Keratinocyte (primary cell): ENCODE data around the gene RMND5A.

Source experiments
- CTCF ChIP-seq, 3 experiments: IDR thresholded peaks in 1 of 3; conservative IDR thresholded peaks in 1 of 3; optimal IDR thresholded peaks in 1 of 3; 2 replicates in 2 of 3; 3 replicates in 1 of 3; pipeline versions ENCODE3 to v1.5.1; 2011; ENCODE audit warnings: low read length in 3 of 3, mild to moderate bottlenecking in 3 of 3, moderate library complexity in 2 of 3, control low read depth in 1 of 3, inconsistent platforms in 1 of 3; ENCODE audit not compliant: insufficient read depth in 2 of 3; ENCODE audit errors: extremely low read depth in 1 of 3
- EZH2 ChIP-seq: IDR thresholded peaks from one replicate; pipeline ENCODE4 v1.6.1; 2012; ENCODE audit warnings: inconsistent platforms, mild to moderate bottlenecking, low read length, moderate library complexity

- peak; percentile 89 for TF ChIP-seq EZH2
- no peak for TF ChIP-seq CTCF (optimal IDR thresholded peaks at IDR 0.05 in 1 of 3, IDR thresholded peaks at IDR 0.05 in 1 of 3, conservative IDR thresholded peaks at IDR 0.05 in 1 of 3; ENCODE audit: extremely low read depth in 1 of 3, insufficient read depth in 2 of 3, low read length in 3 of 3)
Observed at GRCh38 chr2:86788881-86789686, 69.0 kb downstream of the RMND5A start.
